Measurements from ENCODE around the gene SYNDIG1. TPM values are rescaled to one million over a fixed set of nuclear protein-coding genes. Genes with fewer than 3 reads are reported as not detected.

The SYNDIG1 gene
- total RNA-seq, 1 donor from 2014 or later: 13.7 TPM

DNA sequence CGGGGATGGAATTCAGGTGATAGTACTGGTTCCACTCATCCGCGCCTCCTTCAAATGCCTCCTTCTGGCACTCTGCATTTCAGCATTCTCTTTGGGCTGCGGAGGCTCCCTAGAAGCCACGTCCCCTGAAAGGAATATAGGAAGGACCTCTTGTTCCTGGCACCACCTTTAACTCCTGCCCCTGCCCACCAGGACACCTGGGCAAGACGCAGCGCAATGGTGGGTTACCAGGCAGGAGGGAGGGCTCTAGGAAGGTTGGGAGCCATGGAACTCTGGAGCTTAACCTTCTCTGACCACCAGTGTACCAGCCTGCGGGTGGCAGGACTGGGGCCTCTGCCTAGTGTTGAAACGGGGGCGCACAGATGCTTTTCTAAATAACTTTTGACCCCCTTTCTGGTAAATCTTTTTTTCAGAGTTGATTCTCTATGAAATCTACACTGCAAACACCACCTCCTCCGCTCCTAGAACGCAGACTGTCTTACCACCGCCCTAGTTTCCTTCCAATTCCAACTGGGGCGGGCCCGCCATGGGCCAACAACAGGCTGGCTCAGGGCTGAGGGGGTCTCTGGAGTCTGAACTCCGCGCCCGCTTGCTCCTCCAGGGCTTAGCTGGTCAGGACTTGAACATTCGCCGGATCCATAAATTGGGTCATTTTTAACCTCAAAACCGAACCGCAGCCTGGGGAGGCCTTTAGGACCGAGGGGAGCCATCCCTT lies 871 bp upstream of the SYNDIG1 start:
- H3K36me3 ChIP-seq: no peaks in the 10 kb centered on the region
- intact Hi-C loops (cut with DNase I): loop anchor here (2.0 to 10.0 kb wide), 3 partner anchors 86 to 1114 kb away; partner anchors contain the start of genes ACSS1 and NXT1

DNA sequence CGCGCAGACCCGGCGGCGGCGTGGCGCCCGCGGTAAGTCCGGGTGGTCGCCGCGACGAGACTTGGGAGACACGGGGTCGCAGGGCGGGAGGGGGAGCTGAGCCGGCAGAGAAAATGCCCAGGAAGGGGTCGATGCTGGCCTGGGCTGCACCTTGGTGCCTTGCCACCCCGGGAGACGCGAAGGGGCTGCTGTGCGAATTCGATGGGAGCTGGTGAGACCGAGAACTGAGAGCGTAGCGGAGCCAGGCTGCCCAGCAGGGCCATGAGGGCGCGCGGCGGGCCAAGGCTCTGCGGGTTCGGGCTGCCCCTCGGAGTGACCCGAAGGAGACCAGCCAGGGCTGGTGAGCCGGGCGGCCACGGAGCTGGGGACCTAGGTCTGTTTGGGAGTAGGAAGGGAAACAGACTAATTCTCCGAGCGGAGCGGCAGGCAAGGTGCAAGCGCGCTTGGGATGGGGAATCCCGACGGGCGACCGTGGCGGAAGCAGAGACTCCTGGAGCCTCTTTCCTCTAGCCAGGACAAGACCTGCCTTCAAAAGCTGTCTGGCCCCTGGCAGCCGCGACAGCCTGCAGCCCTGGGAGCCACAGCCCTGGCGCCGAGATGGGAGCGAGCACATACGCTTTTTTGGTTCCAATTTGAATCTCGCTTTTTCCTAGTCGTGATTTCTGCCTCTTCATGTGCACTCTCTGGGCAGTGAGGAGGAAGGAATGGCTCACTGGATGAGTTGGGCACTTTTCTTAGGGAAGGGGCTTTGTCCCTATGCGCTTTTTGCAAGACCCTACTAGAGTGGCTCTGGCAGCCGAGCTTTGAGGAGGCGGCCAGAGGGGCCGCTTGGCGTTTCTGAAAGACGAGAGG lies 691 bp downstream of the SYNDIG1 start:
- intact Hi-C loops (cut with DNase I): loop anchor here (2.0 to 10.0 kb wide), 5 partner anchors 59 to 1115 kb away; partner anchors contain the start of genes ACSS1 and NXT1
- H3K27me3 ChIP-seq: no peaks in the 10 kb centered on the region
- TF ChIP-seq, protein P1, sequence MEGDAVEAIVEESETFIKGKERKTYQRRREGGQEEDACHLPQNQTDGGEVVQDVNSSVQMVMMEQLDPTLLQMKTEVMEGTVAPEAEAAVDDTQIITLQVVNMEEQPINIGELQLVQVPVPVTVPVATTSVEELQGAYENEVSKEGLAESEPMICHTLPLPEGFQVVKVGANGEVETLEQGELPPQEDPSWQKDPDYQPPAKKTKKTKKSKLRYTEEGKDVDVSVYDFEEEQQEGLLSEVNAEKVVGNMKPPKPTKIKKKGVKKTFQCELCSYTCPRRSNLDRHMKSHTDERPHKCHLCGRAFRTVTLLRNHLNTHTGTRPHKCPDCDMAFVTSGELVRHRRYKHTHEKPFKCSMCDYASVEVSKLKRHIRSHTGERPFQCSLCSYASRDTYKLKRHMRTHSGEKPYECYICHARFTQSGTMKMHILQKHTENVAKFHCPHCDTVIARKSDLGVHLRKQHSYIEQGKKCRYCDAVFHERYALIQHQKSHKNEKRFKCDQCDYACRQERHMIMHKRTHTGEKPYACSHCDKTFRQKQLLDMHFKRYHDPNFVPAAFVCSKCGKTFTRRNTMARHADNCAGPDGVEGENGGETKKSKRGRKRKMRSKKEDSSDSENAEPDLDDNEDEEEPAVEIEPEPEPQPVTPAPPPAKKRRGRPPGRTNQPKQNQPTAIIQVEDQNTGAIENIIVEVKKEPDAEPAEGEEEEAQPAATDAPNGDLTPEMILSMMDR (IDR thresholded peaks at IDR 0.05): no peak

More for the DNA sequence above, 871 bp upstream of the SYNDIG1 start:
- Histone ChIP-seq H3K9me3 (no peaks in the 10 kb centered on the region), H3K27ac (peak overlapping the region; percentile 80 to 82), H3K4me1 (peaks cover 0 to 10% of the 10 kb centered on the region in 2 donors), H3K4me3 (peak overlapping the region; percentile 71 to 84), H3K27me3 (no peaks in the 10 kb centered on the region)
- TF ChIP-seq, protein P1 (IDR thresholded peaks at IDR 0.05): no peak
- no peak for DNase-seq (ENCODE audit: low spot score in 2 of 2)

DNA sequence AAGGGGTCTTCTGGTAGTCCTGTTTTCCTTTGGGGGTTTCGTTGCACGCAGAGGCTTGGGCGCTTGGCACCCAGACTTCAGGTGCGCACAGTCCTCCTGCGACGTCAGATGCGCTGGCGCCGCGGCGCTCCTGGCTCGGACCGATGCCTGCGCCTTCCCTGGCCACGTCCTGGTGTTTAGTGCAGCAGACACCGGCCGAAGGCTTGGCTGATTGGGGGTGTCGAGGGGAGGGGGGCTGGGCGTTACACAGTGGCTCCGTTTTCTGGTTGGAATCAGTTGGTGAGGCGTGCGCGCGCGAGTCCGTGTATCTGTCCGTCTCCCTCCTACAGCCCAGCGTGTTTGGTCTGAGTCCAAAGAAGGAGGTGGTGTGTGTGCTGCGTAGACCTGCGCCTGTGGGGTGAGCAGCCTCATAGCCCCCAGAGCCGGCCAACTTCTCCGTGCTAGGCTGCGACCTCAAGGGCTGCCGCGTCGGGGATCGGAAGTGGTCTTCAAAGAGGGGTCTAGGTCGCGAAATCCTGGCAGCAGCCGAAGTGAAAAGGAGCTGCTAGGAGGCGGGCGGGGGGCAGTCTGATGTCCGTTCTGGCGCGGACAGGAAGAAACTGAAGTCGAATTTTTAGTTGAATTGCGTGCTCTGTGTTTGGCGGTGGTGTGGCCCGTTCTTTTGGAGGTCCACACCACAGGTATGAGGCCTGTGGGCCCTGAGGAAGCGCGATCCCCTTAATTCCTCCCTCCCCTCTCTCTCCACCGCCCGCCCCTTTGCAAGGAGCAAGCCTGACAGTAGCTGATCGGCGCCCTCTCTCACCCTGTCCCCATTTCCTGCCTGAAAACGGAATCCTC lies 1.5 kb downstream of the SYNDIG1 start:
- intact Hi-C loops (cut with DNase I): loop anchor here (2.0 to 10.0 kb wide), 2 partner anchors 60 to 166 kb away; no protein-coding TSS in a partner anchor
- Histone ChIP-seq H3K27me3 (no peaks in the 10 kb centered on the region), H3K36me3 (no peaks in the 10 kb centered on the region), H3K4me1 (peaks cover 0 to 5% of the 10 kb centered on the region in 2 donors), H3K4me3 (peak overlapping the region; percentile 71 to 84), H3K27ac (no peak overlapping the region), H3K9me3 (no peaks in the 10 kb centered on the region)
- no peak for DNase-seq (ENCODE audit: low spot score in 2 of 2)
- TF ChIP-seq, protein P1 (IDR thresholded peaks at IDR 0.05): no peak

More for the DNA sequence above, 691 bp downstream of the SYNDIG1 start:
- H3K4me1 ChIP-seq: peaks cover 0 to 10% of the 10 kb centered on the region in 2 donors
- DNase-seq (ENCODE audit: low spot score in 2 of 2): no peak
- H3K36me3 ChIP-seq: no peaks in the 10 kb centered on the region
- peak overlapping the region; percentile 71 to 84 for H3K4me3 ChIP-seq
- H3K9me3 ChIP-seq: no peaks in the 10 kb centered on the region
- peak overlapping the region; percentile 80 to 82 for H3K27ac ChIP-seq

DNA sequence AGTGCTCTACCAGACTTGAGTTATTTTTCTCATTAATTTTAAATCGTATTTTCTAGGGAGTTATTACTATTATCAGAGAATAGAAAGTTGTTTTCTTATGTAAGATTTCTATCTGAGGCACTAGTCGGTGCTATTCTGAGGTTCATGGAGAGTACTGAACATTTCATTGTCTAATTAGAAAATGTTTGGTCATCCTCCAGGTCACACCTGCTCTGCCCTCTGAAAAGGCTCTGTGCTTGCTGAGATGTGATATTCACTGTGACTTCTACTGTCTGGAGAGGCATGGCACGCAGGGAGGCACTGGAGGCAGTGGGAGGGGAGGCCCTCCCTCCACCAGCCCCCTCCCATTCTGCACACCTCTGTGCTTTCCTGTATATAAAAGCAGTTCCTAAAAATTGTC lies 3.0 kb downstream of the SYNDIG1 start:
- Histone ChIP-seq H3K27ac (no peak overlapping the region), H3K4me3 (no peak overlapping the region), H3K4me1 (peaks cover 0 to 4% of the 10 kb centered on the region in 2 donors), H3K27me3 (no peaks in the 10 kb centered on the region), H3K9me3 (no peaks in the 10 kb centered on the region), H3K36me3 (no peaks in the 10 kb centered on the region)
- no peak for DNase-seq (ENCODE audit: low spot score in 2 of 2)
- TF ChIP-seq, protein P1 (IDR thresholded peaks at IDR 0.05): no peak
- intact Hi-C loops (cut with DNase I): loop anchor here (10.0 kb wide), 1 partner anchor 168 kb away; no protein-coding TSS in a partner anchor

Measured in ascending aorta (tissue), 2 donors.